Activated CD4-positive, alpha-beta T cell treated with anti-CD3 and anti-CD28 coated beads, Interleukin-2, amount 50 U/mL, for 16 hours (primary cell): ENCODE results near the gene TBC1D13.
"Not testable (repeated sequence)": the region's sequence is repeated elsewhere in the genome, so short reads cannot be mapped to it uniquely, and the experiment has no call there.

Experiments
- DNase-seq: peaks from one replicate; pipeline ENCODE4 v3.0.0-alpha.2; 2020

TBC1D13 gene

DNA sequence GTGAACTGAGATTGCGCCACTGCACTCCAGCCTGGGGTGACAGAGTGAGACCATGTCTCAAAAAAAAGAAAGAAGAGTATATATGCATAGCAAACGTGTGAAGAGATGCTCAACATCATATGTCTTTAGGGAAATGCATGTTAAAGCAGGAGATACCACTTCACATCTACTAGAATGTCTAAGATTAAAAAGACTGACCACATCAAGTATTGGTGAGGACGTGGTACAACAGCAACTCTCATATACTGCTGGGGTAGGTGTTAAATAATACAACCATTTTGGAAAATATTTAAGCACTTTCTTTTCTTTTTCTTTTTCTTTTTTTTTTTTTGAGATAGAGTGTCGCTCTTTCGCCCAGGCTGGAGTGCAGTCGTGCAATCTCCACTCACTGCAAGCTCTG is 1.6 kb upstream of the TBC1D13 start:
- DNase-seq, result no peak

GRCh38 chr9:128787659-128788058 is 606 bp downstream of the TBC1D13 start:
- DNase-seq, result no peak

- DNase-seq, result no peak
Observed at GRCh38 chr9:128788445-128788844, 1.4 kb downstream of the TBC1D13 start.

- DNase-seq, result no peak
Observed at GRCh38 chr9:128790536-128790935, 3.5 kb downstream of the TBC1D13 start.

- DNase-seq, result no peak
Observed at GRCh38 chr9:128792134-128792533, 5.1 kb downstream of the TBC1D13 start.

- no peak for DNase-seq
Observed at GRCh38 chr9:128792978-128793686, 6.1 kb downstream of the TBC1D13 start.

DNA sequence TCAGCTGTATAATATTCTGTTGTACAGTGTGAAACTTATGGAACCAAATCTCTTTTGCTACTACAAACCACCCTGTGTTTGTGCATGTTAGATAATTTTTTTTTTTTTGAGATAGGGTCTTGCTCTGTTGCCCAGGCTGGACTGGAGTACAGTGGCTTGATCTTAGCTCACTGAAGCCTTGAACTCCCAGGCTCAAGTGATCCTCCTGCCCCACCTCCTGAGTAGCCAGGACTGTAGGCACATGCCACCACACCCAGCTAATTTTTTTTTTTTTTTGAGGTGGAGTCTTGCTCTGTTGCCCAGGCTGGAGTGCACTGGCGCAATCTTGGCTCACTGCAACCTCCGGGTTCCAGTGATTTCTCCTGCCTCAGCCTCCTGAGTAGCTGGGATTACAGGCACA is 7.9 kb downstream of the TBC1D13 start:
- DNase-seq, result not testable (repeated sequence)

- DNase-seq, result no peak
Observed at GRCh38 chr9:128798896-128799295, 11.8 kb downstream of the TBC1D13 start.

- no peak for DNase-seq
Observed at GRCh38 chr9:128800061-128800460, 13.0 kb downstream of the TBC1D13 start.

GRCh38 chr9:128802482-128802881 is 15.4 kb downstream of the TBC1D13 start:
- DNase-seq, result no peak

GRCh38 chr9:128805661-128806060 is 18.6 kb downstream of the TBC1D13 start:
- DNase-seq, result no peak

DNA sequence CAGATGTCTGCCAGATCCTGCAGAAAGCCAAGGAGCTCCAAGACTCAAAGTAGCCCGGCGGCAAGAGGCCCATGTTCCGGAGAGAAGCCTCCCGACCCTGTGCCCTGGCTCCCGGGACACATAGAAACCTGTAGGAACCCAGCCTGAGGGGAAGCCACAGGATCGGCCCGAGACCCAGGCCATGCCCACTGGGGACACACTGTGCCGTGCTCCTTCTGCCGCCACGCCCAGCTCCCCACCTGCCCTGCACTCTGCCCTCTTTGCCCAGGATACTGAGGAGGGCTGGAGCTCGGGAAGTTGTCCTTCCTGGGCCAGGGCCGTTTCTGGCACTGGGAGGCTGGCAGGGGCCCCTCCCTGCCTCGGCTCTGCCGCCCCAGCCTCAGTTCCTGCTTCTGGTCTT is 20.8 kb downstream of the TBC1D13 start:
- no peak for DNase-seq

DNA sequence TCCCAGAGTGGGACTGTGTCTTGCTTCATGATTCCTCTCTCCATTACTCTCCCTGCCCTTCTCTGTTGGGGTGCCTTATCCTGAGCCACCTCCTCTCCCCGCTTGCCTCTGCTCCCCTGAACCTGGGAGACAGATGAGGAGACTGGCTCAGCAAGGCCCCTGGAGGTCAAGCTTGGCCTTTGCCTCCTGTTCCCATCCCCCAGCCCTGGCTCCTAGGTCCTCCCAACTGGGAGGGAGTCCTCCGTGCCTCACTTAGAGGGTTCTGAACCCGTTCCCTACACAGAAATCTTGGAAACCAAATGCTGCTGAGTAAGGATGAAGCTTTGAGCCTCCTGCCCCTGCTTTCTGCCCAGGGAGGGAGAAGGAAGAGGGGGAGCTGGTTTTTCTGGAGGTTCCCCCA is 21.5 kb downstream of the TBC1D13 start:
- no peak for DNase-seq

- no peak for DNase-seq
Observed at GRCh38 chr9:128809036-128809599, 22.1 kb downstream of the TBC1D13 start.

- DNase-seq, result no peak
Observed at GRCh38 chr9:128809831-128810230, 22.8 kb downstream of the TBC1D13 start.

DNA sequence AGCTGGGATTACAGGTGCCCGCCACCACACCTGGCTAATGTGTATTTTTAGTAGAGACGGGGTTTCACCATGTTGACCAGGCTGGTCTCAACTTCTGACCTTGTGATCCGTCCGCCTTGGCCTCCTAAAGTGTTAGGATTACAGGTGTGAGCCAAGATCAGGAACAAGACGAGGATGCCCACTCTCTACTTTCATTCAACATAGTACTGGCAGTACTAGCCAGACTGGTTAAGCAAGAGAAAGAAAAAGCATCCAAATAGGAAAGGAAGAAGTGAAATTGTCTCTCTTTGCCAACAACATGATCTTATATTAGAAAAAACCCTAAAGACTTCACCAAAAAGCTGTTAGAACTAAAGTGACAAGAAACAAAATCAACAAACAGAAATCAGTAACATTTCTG is 23.8 kb downstream of the TBC1D13 start:
- DNase-seq, result no peak

GRCh38 chr9:128818099-128818838 is 31.2 kb downstream of the TBC1D13 start, which contains the start of gene ENDOG:
TSS of gene ENDOG (plus strand) at chr9:128818500. CDS start at chr9:128818685, 185 bp downstream.
- peak; percentile 98 for DNase-seq

DNA sequence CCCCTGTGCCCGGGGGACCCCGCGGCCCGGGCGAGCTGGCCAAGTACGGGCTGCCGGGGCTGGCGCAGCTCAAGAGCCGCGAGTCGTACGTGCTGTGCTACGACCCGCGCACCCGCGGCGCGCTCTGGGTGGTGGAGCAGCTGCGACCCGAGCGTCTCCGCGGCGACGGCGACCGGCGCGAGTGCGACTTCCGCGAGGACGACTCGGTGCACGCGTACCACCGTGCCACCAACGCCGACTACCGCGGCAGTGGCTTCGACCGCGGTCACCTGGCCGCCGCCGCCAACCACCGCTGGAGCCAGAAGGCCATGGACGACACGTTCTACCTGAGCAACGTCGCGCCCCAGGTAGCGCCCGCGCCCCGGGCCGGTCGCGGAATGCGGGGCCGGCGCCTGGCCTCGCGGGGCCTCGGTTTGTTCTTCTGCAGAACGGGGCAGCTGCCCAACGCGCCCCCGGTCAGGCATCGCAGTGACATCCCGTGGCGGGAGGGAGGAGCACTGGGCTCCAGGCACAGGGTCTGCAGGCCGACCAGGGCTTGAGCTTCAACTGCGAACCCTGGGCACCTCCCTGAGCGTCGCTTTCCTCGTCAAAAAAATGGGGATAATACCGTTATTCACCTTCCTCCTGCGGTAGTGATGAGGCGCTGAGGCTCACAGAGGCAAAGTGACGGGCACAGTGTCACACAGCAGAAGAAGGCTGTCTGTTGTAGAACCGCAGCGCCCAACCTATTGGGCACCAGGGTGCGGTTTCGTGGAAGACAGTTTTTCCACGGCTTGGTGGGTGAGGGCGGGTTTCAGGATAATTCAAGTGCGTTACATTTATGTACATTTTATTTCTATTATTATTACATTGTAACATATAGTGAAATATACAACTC is 32.0 kb downstream of the TBC1D13 start:
- DNase-seq, result peak; percentile 41

GRCh38 chr9:128819716-128820664 is 32.9 kb downstream of the TBC1D13 start:
- no peak for DNase-seq

DNA sequence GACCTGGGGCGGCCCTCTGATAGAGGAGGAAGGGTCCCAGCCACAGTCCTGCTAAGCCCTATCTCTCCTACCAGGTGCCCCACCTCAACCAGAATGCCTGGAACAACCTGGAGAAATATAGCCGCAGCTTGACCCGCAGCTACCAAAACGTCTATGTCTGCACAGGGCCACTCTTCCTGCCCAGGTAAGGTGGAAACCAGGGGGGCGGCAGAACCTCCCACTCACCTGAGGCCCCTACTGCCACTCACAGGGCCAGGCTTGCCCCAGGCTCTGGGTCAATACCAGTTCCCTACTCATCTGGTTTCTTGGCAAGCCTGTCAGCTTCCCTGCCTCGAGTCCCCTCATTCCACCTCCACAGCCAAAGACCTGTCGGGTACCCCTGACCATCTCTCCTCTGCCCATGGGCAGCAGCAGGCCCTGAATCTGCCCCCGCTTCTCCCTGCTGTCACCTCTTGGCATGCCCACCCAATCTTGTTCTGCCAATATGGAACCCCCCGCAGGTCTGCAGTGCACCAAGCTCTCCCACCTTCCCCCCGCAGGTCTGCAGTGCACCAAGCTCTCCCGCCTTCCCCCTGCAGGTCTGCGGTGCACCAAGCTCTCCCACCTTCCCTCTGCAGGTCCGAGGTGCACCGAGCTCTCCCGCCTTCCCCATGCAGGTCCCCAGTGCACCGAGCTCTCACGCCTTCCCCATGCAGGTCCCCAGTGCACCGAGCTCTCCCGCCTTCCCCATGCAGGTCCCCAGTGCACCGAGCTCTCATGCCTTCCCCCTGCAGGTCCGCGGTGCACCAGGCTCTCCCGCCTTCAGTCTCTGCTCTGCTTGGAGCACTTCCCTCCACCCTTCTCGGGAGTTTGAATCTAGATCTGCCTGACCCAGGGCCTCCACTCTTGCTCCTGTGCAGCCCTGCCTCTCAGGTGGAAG is 33.9 kb downstream of the TBC1D13 start:
- DNase-seq, result no peak
